NCI-H1694 treated with DMSO at 0.1 percent for 48 hours (cell line): ENCODE data around the gene GAMT.
A peak's percentile ranks its signal among the peaks of the same experiment; 100 is the strongest.

Source experiments
- DNase-seq: peaks from one replicate; lab custom pipeline; 2025; lab: John Stamatoyannopoulos, UW

The GAMT gene

DNA sequence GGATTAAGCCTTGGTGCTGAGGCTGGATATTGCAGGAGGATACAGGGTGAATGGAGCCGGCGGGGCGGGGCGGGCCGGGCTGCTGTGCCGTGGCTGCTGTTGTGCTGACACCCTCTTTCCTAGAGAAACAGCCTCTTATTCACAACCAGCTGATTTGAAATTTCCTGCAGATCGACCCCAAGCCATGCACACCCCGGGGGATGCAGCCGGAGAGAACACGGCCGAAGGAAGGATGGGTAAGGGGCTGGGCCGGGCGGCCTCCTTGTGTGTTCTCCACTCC, 17.1 kb upstream of the GAMT start:
- no peak for DNase-seq

- no peak for DNase-seq
These were observed 16.5 kb upstream of the GAMT start for GRCh38 chr19:1417681-1418495.

DNA sequence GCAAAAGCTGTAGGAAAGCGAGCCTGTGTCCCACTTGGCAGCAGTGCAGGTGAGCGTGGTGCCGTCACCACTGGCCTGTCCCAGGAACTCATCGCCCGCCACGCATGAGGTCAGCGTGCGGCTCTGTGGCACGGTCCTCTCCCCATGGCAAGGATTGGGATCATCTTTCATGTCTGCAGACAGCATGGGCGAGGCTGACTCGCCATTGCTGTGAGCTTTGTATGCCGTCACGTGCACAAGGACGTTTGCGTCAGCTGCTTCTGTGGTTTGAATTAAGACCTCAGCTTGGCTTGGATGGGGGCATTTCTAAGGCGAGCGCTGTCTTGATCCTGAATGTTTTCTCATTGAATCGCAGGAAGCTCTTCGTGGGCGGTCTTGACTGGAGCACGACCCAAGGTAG, 15.8 kb upstream of the GAMT start:
- DNase-seq: no peak

GRCh38 chr19:1416014-1416841, 14.9 kb upstream of the GAMT start:
- no peak for DNase-seq

- DNase-seq: no peak
These were observed 11.9 kb upstream of the GAMT start for GRCh38 chr19:1412995-1413800.

DNA sequence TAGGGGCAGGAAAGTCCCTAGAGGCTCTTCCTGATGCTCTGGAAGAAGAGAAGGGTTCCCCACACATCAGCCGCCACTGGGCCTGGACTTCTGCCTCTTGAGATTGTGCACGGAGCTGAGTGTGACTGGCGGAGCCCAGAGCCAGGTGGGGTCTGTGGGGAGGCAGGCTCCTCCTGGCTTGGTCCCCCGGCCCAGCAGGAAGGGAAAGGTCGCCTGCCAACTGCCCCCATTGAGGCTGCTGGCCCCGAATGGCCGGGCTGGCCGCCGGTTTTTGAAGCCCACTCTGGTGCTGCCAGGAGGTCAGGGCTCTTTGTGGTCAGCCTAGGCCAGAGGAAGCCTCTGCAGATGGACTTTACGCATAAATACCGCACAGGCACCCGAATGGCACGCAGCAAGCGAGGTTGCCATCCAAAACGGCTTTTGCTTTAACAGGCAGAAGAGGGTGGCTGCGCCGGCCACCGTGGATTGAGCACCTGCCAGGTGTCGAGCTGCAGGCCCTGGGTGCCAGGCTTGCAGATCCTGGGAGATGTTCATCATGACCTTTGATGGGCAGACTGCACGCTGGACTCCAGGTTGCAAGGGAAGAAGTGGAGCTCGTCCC, 11.1 kb upstream of the GAMT start:
- DNase-seq: no peak

DNA sequence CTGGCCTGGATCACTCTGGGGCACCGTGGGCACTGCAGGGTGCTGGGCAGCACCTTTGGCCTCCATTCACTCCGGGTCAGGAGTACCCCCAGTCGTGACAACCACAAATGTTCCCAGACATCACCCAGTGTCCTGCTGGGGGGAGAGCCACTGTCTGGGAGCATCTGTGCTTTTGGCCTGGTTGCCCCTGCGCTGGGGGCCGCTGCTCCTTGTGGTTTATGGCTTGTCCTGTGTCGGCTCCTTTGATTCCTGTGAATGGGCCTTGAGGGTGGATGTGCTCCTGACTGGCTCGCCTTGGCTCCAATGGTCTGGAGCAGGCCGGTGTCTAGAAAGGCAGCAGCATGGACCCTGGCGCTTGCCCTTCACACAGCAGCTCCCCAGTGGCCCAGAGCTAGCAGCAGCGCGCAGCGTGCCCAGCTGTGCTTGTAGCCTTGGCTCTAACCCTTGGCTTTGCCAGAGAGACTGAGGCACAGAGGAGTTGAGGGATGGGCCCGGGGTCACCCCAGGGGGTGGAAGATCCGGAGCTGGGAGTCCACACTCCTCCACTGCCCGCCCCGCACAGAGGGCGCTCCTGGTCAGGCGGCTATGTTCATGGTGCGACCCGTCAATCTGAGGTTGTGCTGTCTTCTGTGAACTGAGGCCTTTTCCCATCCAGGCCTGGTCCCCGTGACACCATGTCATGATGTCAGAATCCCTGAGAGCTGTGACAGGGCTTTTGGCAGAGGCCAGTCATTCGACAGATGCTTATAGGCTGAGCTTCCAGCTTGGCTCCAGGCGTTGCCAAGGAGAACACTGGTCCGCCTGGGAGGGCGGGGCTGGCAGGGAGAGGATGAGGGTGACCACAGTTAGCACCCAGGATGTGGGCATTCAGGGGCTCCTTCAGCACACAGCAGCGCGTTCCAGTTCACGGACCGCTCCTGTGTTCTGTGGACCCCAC, 10.2 kb upstream of the GAMT start:
- DNase-seq: peak; percentile 39

DNA sequence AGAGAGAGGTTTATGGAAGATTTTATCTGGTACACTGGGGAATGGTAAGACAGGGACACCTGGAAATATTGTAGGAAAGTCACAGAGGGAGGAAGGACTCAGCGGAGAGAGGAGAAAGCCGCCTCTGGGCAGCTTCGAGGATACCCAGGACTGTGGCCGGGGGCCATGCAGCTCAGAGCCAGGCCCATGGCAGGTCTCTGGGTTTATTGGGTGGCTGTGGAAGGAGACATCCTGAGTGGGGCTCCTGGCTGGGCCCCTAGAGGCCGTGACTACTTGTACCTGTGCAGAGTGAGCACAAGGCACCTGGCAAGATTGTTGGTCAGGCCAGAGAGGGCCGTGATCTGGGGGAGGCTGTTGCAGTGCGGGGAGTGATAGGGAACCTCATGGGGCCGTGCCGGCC, 9.4 kb upstream of the GAMT start:
- no peak for DNase-seq

GRCh38 chr19:1410136-1410786, 8.9 kb upstream of the GAMT start:
- DNase-seq: no peak

- no peak for DNase-seq
These were observed 8.1 kb upstream of the GAMT start for GRCh38 chr19:1409204-1410005.

DNA sequence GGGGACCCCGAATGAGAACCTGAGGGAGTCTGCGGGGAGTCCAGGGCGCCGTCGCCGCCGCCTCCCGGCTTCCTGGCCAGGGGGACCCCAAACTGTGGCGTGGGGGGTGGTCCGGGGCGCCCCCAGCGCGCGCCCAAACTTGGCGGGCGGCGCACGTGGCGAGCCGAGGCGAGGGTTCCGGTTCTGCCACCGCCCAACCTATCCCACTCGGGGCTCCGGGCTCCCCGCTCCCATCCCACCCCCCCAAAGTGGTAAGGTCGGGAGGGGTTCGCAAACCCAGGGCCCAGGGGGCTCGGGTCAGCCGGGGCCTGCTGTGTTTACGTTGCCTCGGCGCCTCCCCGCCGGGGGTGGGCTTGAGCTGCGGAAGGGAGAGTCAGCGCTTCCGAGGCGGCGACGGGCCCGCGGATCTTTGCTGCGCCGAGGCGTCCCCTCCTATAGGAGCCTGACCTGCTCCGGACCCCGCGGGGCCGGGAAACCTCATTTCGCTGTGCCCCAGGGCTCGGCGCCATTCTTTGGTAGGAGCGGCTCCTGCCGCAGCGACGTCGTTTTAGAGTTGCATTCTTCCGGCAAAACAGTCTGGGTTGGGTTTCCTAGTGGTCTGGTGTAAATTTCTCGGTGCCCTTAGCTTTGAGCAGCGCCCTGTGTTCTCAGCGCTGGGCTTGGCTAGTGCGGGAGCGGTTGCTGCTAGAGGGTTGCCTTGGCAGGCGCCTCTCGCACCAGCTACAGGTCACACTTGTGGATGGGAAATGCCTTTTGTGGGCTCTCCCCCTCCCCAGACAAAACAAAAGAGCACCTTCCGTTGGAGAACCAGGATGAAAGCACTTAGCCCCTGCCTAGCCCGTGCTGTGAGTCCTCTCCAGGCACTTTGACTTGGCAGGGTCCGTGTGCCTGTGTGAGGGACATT, 7.2 kb upstream of the GAMT start:
- no peak for DNase-seq

- no peak for DNase-seq
These were observed 6.4 kb upstream of the GAMT start, which contains the start of gene DAZAP1 for GRCh38 chr19:1407528-1408299. Gene DAZAP1, plus strand, starts transcription at chr19:1407586. Its CDS starts 188 bp downstream, at chr19:1407774.

DNA sequence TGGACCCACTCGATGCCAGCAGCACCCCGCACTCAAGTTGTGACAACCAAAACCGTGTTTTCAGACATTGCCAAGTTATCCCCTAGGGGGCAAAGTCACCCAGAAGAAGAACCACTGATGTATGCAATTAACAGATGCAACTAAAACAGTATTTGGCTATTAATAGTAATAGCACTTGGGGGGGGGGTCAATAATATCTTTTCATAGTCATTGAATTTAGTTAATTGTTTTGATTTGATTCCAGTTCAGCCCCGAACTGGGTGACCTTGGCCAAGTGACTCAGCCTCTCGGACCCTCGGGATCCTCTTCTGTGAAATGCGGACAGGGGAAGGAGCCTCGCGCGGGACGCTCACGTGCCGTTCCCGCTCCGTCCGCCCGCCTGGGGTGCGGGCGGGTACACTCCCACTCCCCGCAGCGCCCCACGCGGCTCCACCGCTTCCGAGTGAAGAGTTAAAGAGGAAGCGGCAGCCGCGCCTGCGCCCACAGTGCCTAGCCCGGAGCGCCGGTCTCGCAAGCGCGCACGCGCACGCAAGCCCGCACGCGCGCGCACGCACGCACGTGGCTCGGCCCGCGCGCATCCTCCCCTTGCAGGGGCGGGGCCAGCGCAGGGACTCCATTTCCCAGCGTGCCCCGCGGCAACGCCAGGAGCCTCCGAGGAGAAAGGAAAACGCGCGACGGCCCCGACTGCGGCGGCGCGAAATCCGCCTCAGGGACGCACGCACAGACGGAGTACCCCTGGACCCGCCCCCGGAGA, 5.6 kb upstream of the GAMT start:
- peak; percentile 87 for DNase-seq

DNA sequence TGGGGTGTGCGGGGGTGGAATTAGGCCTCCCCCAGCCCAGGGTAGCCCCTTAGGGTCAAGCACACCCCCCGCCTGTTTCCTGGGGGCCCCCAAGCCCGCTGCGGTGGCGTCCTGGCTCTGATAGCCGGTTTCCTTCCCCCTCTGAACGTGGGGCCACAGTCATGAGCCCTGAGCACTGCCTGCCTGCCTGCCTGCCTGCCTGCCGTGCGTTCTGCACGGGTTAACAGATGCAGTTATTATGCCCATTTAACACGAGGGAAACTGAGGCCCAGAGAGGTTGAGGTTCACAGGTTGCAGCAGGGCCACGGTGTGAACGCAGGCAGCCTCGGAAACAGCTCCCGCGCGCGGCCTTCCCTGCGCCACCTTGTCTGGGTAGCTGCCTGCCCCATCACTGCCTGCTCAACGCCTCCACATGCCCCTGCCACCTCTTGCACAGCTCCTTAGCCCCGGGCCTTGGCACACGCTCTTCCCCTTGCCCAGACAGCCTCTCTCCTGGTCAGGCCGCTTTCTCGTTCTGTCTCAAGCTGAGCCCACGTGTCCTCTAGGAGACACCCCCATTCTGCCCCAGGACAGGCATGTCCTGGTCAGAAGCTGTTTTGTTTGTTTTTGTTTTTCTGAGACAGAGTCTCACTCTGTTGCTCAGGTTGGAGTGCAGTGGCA, 1.2 kb upstream of the GAMT start:
- no peak for DNase-seq

GRCh38 chr19:1401889-1402217, 511 bp upstream of the GAMT start:
- no peak for DNase-seq

GRCh38 chr19:1400281-1401137, 833 bp downstream of the GAMT start:
- DNase-seq: peak; percentile 54
